ENCODE data around the gene ABCE1. TPM values are rescaled to one million over a fixed set of nuclear protein-coding genes. Genes with fewer than 3 reads are reported as not detected.

The ABCE1 gene
- total RNA-seq, 4 donors from 2014 or later = 50.8 to 105 (median 58.7) TPM

DNA sequence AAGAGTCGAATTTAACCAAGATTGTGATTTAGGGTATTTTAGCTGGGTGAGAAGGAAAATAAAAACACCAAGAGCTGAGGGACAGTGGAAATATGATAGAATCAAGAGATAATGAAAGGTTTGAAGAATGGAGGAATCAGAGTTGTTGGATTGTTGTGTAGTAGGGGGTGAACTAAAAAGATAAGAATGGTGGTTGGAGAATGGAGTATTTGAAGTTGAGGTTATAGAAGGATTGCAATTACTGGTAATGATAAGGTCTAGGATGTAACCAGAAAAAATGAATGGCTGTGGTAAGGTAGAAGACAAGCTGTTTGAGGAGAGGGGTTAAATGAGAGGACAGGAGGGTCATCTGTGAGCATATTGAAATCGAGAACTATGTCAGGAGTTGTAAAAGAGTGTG, 4.5 kb downstream of the ABCE1 start:
- TF ChIP-seq, protein P1, sequence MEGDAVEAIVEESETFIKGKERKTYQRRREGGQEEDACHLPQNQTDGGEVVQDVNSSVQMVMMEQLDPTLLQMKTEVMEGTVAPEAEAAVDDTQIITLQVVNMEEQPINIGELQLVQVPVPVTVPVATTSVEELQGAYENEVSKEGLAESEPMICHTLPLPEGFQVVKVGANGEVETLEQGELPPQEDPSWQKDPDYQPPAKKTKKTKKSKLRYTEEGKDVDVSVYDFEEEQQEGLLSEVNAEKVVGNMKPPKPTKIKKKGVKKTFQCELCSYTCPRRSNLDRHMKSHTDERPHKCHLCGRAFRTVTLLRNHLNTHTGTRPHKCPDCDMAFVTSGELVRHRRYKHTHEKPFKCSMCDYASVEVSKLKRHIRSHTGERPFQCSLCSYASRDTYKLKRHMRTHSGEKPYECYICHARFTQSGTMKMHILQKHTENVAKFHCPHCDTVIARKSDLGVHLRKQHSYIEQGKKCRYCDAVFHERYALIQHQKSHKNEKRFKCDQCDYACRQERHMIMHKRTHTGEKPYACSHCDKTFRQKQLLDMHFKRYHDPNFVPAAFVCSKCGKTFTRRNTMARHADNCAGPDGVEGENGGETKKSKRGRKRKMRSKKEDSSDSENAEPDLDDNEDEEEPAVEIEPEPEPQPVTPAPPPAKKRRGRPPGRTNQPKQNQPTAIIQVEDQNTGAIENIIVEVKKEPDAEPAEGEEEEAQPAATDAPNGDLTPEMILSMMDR (IDR thresholded peaks at IDR 0.05; ENCODE audit: low read depth) = no peak

DNA sequence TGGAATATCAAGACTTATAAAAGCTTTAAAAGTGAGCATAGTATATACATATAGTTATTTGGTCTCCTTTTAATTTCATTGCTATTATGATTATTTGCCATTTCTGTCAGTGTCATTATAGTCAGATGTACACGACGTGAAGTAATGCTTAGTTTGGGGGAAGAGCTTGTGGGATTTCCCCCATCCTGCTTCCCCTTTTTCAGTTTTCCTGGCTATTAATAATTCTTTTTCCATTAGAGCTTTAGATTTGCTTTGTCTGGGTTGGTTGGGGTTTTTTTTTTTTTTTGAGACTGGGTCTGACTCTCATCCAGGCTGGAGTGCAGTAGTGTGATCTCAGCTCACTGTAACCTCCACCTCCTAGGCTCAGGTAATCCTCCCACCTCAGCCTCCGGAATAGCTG, 5.4 kb downstream of the ABCE1 start:
- TF ChIP-seq, protein P1 (IDR thresholded peaks at IDR 0.05; ENCODE audit: low read depth) = no peak

DNA sequence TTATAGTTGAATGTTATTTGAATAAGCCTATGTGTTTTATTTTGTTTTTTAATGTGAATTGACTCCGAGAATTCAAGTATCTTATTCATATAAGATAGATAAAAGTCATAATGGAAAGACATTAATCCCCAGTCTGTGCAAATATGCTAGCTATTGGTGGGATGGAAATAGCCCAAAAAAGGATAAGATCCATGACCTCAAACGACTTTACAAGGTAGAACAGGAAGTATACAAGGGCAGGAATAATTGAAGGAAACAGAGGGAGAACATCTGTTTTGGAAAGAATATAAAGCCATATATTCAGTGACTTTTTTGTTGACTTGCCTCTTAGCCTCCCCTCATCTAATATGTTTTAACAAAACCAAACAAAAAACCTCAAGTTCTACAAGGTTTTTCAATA, 9.0 kb downstream of the ABCE1 start:
- TF ChIP-seq, protein P1 (IDR thresholded peaks at IDR 0.05; ENCODE audit: low read depth) = no peak

DNA sequence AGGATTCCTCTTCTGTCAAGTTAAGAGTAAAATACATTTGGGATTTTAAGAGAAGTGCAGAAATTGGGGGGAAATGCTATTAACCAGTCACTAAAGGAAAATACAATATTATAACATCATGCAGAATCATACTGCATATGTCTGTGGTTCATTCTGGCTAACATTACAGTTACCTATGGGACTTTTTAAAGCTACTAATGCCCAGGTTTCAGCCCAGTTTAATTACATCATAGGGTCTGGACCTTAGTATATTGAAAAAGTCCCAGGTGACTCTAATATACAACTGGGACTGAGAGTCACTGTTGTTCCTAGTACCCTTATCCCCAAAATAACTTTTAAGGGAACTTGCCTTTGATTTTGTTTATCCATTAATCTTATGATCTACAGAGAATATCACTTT, 10.0 kb downstream of the ABCE1 start:
- TF ChIP-seq, protein P1 (IDR thresholded peaks at IDR 0.05; ENCODE audit: low read depth) = no peak

DNA sequence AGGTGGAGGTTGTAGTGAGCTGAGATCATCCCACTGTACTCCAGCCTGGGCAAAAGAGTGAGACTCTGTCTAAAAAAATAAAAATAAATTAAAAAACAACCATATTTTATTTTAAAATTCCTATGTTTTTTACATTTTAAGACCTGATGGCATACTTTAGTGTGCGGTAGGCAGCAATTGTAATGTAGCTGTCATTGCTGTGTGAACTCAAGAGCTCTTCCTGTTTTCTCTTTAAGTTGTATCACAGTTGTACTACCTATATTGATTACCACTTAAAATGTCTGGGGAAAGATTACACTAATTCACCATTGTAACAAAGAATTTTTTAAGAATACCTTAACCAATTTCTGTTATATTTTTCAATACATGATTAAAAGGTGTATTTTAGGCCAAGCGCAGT, 27.3 kb downstream of the ABCE1 start:
- TF ChIP-seq, protein P1 (IDR thresholded peaks at IDR 0.05; ENCODE audit: low read depth) = no peak

DNA sequence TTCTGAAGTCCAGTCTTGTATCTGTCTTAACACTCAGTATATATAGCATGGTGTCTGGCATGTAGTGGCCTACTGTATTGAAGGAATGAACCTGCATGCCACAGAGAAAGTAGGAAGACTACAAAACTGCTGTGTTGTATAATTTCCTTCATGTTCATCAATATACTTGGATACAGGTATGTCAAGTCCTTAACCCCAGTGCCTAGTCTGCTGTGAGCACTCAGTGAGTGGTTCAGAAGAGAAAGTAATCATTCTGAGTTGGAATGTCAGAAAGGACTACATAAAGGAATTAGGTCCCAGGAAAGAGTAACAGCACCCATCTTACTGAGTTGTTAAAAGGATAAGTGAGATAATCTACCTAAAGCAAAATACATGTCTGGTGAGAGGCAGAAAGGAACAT, 32.0 kb downstream of the ABCE1 start:
- TF ChIP-seq, protein P1 (IDR thresholded peaks at IDR 0.05; ENCODE audit: low read depth) = no peak

DNA sequence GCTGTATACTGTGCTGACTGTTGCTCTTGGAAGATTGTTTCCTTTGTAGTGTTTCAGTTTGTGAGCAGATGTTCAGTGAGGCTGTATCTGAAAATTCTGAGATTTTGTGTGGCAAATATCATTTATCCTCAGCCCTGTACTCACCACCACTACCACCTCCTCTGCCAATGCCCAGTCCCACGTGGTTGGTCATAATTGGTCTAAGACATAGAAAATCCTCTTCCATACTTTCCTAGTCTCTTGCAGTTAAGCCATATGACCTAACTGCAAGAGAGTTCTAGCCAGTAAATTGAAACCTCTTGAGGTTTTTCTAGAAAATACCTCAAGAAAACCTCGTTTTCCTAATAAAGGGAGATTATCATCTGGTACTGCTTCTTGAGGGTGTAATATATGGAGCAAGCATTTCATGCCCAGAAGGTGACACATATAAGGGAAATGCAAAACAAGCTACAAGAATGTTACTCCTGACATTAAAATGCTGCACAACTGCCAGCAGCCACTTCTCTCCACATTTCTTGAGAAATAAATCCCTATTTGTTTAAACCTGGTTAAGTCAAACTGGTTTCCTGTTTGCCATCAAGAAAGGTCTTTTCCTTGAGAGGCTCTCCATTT, 32.8 kb downstream of the ABCE1 start:
- TF ChIP-seq, protein P1 (IDR thresholded peaks at IDR 0.05; ENCODE audit: low read depth) = no peak

Data from subcutaneous adipose tissue (tissue), 4 donors.